HL-60 (cell line): ENCODE data around the gene ZNF146.

Source experiments
- DNase-seq, 2 experiments: peaks; one replicate each; pipeline ENCODE4 v3.0.0-alpha.2; 2010 to 2020; ENCODE audit warnings: low read depth in 1 of 2, low spot score in 1 of 2
- H3K27ac ChIP-seq: fragments of 250-450 bp; sonication (Bioruptor Pico); replicated peaks from 2 replicates; pipeline ENCODE4 v1.5.1; 2020; ENCODE audit warnings: mild to moderate bottlenecking, moderate library complexity
- H3K27me3 ChIP-seq: fragments of 250-450 bp; sonication (Bioruptor Pico); 2 replicates; pipeline ENCODE4 v1.5.1; 2021; ENCODE audit warnings: mild to moderate bottlenecking, moderate library complexity; ENCODE audit not compliant: insufficient read depth, poor library complexity, severe bottlenecking
- H3K4me3 ChIP-seq: replicated peaks from 2 replicates; pipeline ENCODE4 v1.5.1; 2011; ENCODE audit warnings: mild to moderate bottlenecking, control low read depth, low read length; ENCODE audit not compliant: insufficient read depth
- GABPA ChIP-seq: IDR thresholded peaks from 2 replicates; pipeline ENCODE4 v1.6.1; 2012; ENCODE audit warnings: low read depth
- POLR2AphosphoS5 ChIP-seq: IDR thresholded peaks from 2 replicates; pipeline ENCODE4 v1.6.1; 2012; ENCODE audit warnings: low read depth
- SPI1 ChIP-seq: IDR thresholded peaks from 2 replicates; pipeline ENCODE4 v1.6.1; 2012; ENCODE audit warnings: low read depth, mild to moderate bottlenecking, borderline replicate concordance
- TF ChIP-seq, protein P1 (sequence below): IDR thresholded peaks from 2 replicates; pipeline ENCODE4 v1.6.1; 2012; ENCODE audit warnings: low read depth; ENCODE audit not compliant: insufficient replicate concordance
- TF ChIP-seq, protein P2 (sequence below): IDR thresholded peaks from one replicate; pipeline ENCODE4 v1.5.1; 2011; ENCODE audit warnings: low read length, control low read depth, inconsistent platforms; ENCODE audit not compliant: insufficient read depth

Gene ZNF146

DNA sequence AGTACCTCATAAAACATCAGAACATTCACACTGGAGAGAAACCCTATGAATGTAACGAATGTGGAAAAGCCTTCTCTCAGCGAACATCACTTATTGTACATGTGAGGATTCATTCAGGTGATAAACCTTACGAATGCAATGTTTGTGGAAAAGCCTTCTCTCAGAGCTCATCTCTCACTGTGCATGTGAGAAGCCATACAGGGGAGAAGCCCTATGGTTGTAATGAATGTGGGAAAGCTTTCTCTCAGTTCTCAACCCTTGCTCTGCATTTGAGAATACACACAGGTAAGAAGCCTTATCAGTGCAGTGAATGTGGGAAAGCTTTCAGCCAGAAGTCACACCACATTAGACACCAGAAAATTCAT lies 22.0 kb downstream of the ZNF146 start:
- TF ChIP-seq, protein P1, sequence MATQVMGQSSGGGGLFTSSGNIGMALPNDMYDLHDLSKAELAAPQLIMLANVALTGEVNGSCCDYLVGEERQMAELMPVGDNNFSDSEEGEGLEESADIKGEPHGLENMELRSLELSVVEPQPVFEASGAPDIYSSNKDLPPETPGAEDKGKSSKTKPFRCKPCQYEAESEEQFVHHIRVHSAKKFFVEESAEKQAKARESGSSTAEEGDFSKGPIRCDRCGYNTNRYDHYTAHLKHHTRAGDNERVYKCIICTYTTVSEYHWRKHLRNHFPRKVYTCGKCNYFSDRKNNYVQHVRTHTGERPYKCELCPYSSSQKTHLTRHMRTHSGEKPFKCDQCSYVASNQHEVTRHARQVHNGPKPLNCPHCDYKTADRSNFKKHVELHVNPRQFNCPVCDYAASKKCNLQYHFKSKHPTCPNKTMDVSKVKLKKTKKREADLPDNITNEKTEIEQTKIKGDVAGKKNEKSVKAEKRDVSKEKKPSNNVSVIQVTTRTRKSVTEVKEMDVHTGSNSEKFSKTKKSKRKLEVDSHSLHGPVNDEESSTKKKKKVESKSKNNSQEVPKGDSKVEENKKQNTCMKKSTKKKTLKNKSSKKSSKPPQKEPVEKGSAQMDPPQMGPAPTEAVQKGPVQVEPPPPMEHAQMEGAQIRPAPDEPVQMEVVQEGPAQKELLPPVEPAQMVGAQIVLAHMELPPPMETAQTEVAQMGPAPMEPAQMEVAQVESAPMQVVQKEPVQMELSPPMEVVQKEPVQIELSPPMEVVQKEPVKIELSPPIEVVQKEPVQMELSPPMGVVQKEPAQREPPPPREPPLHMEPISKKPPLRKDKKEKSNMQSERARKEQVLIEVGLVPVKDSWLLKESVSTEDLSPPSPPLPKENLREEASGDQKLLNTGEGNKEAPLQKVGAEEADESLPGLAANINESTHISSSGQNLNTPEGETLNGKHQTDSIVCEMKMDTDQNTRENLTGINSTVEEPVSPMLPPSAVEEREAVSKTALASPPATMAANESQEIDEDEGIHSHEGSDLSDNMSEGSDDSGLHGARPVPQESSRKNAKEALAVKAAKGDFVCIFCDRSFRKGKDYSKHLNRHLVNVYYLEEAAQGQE: no peak
- TF ChIP-seq, protein P2, sequence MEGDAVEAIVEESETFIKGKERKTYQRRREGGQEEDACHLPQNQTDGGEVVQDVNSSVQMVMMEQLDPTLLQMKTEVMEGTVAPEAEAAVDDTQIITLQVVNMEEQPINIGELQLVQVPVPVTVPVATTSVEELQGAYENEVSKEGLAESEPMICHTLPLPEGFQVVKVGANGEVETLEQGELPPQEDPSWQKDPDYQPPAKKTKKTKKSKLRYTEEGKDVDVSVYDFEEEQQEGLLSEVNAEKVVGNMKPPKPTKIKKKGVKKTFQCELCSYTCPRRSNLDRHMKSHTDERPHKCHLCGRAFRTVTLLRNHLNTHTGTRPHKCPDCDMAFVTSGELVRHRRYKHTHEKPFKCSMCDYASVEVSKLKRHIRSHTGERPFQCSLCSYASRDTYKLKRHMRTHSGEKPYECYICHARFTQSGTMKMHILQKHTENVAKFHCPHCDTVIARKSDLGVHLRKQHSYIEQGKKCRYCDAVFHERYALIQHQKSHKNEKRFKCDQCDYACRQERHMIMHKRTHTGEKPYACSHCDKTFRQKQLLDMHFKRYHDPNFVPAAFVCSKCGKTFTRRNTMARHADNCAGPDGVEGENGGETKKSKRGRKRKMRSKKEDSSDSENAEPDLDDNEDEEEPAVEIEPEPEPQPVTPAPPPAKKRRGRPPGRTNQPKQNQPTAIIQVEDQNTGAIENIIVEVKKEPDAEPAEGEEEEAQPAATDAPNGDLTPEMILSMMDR: no peak
- TF ChIP-seq GABPA: no peak
- TF ChIP-seq POLR2AphosphoS5: no peak
- TF ChIP-seq SPI1: no peak

DNA sequence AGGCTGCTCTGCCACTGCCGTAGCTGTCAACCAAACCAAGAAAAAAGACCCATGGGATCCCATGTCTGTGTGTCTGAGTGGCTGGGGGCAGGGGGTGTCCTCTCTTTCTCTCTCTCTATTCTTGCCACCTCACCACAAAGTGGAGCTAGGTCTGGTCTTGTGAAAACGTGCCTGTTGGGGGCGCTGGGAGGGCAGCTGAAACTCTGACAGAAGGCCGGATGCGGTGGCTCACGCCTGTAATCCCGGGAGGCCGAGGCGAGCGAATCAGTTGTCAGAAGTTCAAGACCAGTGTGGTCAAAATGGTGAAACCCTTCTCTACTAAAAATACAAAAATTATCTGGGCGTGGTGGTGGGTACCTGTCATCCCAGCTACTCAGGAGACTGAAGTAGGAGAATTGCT lies 29.2 kb downstream of the ZNF146 start:
- H3K4me3 ChIP-seq: no peak overlapping the region
- H3K27ac ChIP-seq: no peak overlapping the region
- no peak for DNase-seq
- TF ChIP-seq POLR2AphosphoS5 (no peak), GABPA (no peak)
- TF ChIP-seq, protein P1: no peak
- H3K27me3 ChIP-seq: no peaks in the 10 kb centered on the region

More for the DNA sequence above, 22.0 kb downstream of the ZNF146 start:
- no peak for DNase-seq
- H3K27me3 ChIP-seq: no peaks in the 10 kb centered on the region
- H3K4me3 ChIP-seq: no peak overlapping the region
- H3K27ac ChIP-seq: no peak overlapping the region

- Histone ChIP-seq H3K4me3 (no peak overlapping the region), H3K27ac (no peak overlapping the region), H3K27me3 (no peaks in the 10 kb centered on the region)
- no peak for DNase-seq
- TF ChIP-seq GABPA (no peak), SPI1 (no peak), POLR2AphosphoS5 (no peak)
- TF ChIP-seq, protein P1: no peak
- TF ChIP-seq, protein P2: no peak
Measured at GRCh38 chr19:36245210-36246005, 30.5 kb downstream of the ZNF146 start.
